HG02678 (cell line): ENCODE results near the gene BAIAP2L1.
A peak's percentile ranks its signal among the peaks of the same experiment; 100 is the strongest.

Source experiments
- ATAC-seq: cut with Tn5 transposase; IDR thresholded peaks from one replicate; pipeline ENCODE4 v1.9.1; 2021; ENCODE audit warnings: mild to moderate bottlenecking, moderate library complexity; ENCODE audit not compliant: unreplicated experiment

Gene BAIAP2L1

DNA sequence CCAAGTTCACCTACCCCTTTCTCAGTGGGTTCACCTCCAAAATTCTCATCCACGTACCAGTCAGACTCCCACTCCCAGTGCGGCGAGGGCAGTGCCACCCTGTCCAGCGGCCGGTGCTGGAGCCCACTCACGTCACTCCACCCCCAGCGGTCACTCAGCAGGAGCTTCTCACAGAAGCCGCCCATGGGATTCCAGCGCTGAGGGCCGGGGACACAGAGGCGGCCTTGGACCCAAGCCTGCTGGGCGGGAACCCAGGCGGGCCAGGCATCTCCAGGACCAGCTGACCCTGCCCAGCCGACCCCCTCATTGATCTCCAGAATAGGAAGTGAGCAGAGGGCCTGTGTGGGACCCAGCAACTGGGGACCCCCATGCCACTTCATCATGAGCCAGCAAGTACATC, 156.0 kb downstream of the BAIAP2L1 start:
- ATAC-seq = no peak

DNA sequence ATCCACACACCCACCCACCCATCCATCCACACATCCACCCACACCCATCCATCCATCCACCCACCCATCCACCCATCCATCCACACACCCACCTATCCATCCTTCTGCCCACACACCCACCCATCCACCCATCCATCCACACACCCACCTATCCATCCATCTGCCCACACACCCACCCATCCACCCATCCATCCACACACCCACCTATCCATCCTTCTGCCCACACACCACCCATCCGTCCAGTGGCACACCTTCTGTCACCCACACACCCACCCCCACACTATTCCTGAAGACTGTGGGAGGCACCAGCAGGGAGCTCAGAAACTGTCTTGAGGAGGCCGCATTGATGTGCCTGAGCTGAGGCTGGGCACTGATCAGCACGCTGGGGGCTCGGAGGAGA, 158.0 kb downstream of the BAIAP2L1 start:
- no peak for ATAC-seq

DNA sequence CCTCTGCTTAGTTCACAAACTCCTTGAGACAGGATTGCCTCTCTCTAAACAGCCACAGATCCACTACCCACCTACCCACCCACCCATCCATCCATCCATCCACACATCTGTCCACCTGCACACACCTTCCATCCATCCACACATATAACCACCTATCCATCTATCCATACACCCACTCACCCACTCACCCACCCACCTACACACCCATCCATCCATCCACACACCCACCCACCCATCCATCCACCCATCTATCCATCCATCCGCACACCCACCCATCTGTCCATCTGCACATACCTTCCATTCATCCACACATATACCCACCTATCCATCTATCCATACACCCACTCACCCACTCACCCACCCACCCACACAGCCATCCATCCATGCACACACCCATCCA, 158.5 kb downstream of the BAIAP2L1 start:
- no peak for ATAC-seq

DNA sequence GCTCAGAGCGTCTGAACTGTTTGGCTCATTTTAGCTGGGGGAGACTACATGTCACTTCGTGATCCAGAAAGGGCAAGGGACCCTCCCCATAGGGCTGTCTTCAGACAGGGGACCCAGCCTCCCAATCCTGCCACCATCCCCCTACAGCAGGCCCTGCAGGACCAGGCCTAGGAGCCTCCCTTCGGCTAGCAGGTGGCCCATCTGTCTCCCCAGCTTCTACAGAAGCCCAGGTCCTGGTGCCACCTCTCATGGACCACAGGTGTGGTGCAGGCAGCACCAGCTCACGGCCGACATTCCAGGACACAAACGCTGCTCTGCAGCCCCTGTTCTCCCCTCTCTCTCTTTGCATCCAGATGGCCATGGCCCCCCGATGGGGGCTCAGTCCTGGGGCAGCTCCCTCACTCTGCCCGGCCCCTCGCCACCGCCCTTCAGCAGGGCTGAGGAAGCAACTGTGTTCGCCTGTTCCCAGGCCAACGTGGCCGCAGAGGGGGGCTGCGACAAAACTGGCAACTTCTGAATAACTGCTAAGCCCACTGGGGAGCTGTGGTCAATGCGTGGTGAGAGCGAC, 159.1 kb downstream of the BAIAP2L1 start:
- ATAC-seq = peak; percentile 12
